ENCODE measurements around the gene CADPS.

GRCh38 chr3:62587579-62588031 is 287.6 kb downstream of the CADPS start:
- TF ChIP-seq, protein P1, sequence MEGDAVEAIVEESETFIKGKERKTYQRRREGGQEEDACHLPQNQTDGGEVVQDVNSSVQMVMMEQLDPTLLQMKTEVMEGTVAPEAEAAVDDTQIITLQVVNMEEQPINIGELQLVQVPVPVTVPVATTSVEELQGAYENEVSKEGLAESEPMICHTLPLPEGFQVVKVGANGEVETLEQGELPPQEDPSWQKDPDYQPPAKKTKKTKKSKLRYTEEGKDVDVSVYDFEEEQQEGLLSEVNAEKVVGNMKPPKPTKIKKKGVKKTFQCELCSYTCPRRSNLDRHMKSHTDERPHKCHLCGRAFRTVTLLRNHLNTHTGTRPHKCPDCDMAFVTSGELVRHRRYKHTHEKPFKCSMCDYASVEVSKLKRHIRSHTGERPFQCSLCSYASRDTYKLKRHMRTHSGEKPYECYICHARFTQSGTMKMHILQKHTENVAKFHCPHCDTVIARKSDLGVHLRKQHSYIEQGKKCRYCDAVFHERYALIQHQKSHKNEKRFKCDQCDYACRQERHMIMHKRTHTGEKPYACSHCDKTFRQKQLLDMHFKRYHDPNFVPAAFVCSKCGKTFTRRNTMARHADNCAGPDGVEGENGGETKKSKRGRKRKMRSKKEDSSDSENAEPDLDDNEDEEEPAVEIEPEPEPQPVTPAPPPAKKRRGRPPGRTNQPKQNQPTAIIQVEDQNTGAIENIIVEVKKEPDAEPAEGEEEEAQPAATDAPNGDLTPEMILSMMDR (IDR thresholded peaks at IDR 0.05; ENCODE audit: poor library complexity, severe bottlenecking): no peak
- TF ChIP-seq POLR2AphosphoS5 (IDR thresholded peaks at IDR 0.05) (no peak), EP300 (conservative IDR thresholded peaks at IDR 0.05; ENCODE audit: poor library complexity, severe bottlenecking) (no peak)

Measured in neural cell (in vitro differentiated cells).